ENCODE results near the gene TP53INP2. TPM values are rescaled to one million over a fixed set of nuclear protein-coding genes. Genes with fewer than 3 reads are reported as not detected.

Gene TP53INP2
- total and polyA plus RNA-seq, 2 of the 13 experiments (the other 11 are each of a cell fraction or from before 2014, with no cell fraction given): 5.2 to 18.8 TPM

GRCh38 chr20:34713194-34713943 is 9.2 kb downstream of the TP53INP2 start (continued):
- TF ChIP-seq HMGXB3 (CRISPR knock-in tag; IDR thresholded peaks at IDR 0.05; ENCODE audit: borderline replicate concordance) (no peak), TSC22D2 (CRISPR knock-in tag; IDR thresholded peaks at IDR 0.05; ENCODE audit: borderline replicate concordance) (no peak), ZNF772 (CRISPR knock-in tag; IDR thresholded peaks at IDR 0.05) (no peak), MED8 (CRISPR knock-in tag; IDR thresholded peaks at IDR 0.05; ENCODE audit: insufficient replicate concordance) (no peak), GATAD2A (CRISPR knock-in tag; IDR thresholded peaks at IDR 0.05) (peak; percentile 77), ZNF333 (CRISPR knock-in tag; IDR thresholded peaks at IDR 0.05; ENCODE audit: borderline replicate concordance) (no peak), ZNF274 (CRISPR knock-in tag; IDR thresholded peaks at IDR 0.05) (peak; percentile 42; the same call in 1 of the 2 replicates), HNRNPH1 (optimal IDR thresholded peaks at IDR 0.05; ENCODE audit: low read depth, low read length) (no peak), PRDM10 (CRISPR knock-in tag; IDR thresholded peaks at IDR 0.05; ENCODE audit: low read depth) (no peak), GLI4 (CRISPR knock-in tag; IDR thresholded peaks at IDR 0.05; ENCODE audit: borderline replicate concordance) (0 out of 2 replicates have a peak, but pooled peaks have one; percentile 48), PTBP1 (IDR thresholded peaks at IDR 0.05; ENCODE audit: low read depth, low read length, poor library complexity, severe bottlenecking) (no peak), GTF3A (CRISPR knock-in tag; conservative IDR thresholded peaks at IDR 0.05) (peak; percentile 82; the same call in 1 of the 2 replicates), NFKBIZ (CRISPR knock-in tag; IDR thresholded peaks at IDR 0.05) (no peak), CREB1 (IDR thresholded peaks at IDR 0.05) (no peak), CREB1 (CRISPR knock-in tag; IDR thresholded peaks at IDR 0.05) (peak; percentile 42; the same call in 1 of the 2 replicates), SMAD9 (CRISPR knock-in tag; IDR thresholded peaks at IDR 0.05) (no peak), E2F2 (CRISPR knock-in tag; IDR thresholded peaks at IDR 0.05; ENCODE audit: borderline replicate concordance) (no peak), ZNF451 (CRISPR knock-in tag; IDR thresholded peaks at IDR 0.05) (no peak), HMG20B (CRISPR knock-in tag; conservative IDR thresholded peaks at IDR 0.05) (no peak), ZNF136 (CRISPR knock-in tag; IDR thresholded peaks at IDR 0.05; ENCODE audit: low read depth) (peak; percentile 90; the same call in 1 of the 2 replicates), LCORL (IDR thresholded peaks at IDR 0.05) (no peak), LCORL (CRISPR knock-in tag; IDR thresholded peaks at IDR 0.05) (no peak)
